Body of pancreas (tissue), 4 donors: Measurements from ENCODE around the gene JAGN1.

ENCODE experiments used
- CTCF ChIP-seq, 7 experiments: fragments of 450-650 bp in 4 of 7; fragments of 200-600 bp in 3 of 7; sonication (generic) in 3 of 7; IDR thresholded peaks; one replicate each; pipeline ENCODE4 v1.5.1; 2016 to 2019; ENCODE audit warnings: antibody characterized with exemption in 7 of 7
- POLR2A ChIP-seq, 3 donors: fragments of 450-650 bp; IDR thresholded peaks; one replicate each; pipeline ENCODE4 v1.6.1; 2016; ENCODE audit warnings: antibody characterized with exemption in 3 of 3, mild to moderate bottlenecking in 2 of 3

GRCh38 chr3:9890249-9891071 lies at the start of gene JAGN1:
- peak in 2 of 7 experiments; percentile 6 to 13 for TF ChIP-seq CTCF (IDR thresholded peaks at IDR 0.05)
- TF ChIP-seq POLR2A (IDR thresholded peaks at IDR 0.05), result peak; percentile 70 to 93 (median 89)
